Heart right ventricle (tissue), 16 donors: ENCODE measurements around the gene GABPB2. TPM values are rescaled to one million over a fixed set of nuclear protein-coding genes. Genes with fewer than 3 reads are reported as not detected.

Experiments
- ATAC-seq, 8 donors: fragments of 200-7000 bp; cut with Tn5 transposase; one replicate each; pipeline ENCODE4 v1.9.1; 2020; ENCODE audit warnings: mild to moderate bottlenecking in 8 of 8, moderate library complexity in 8 of 8, moderate number of reproducible peaks in 1 of 8
- DNase-seq, 2 donors: peaks; one replicate each; pipeline ENCODE4 v3.0.0-alpha.2; 2020
- H3K27ac ChIP-seq, 10 donors: fragments of 200-600 bp; sonication (generic) in 2 of 10; one replicate each; pipeline versions ENCODE4 v1.5.0 to v1.8.0; 2020 to 2022; ENCODE audit warnings: mild to moderate bottlenecking in 3 of 10
- H3K27me3 ChIP-seq, 7 donors: fragments of 200-600 bp; one replicate each; pipeline ENCODE4 v1.8.0; 2021 to 2022; ENCODE audit warnings: mild to moderate bottlenecking in 2 of 7
- H3K36me3 ChIP-seq, 9 donors: fragments of 200-600 bp; sonication (generic) in 1 of 9; one replicate each; pipeline versions ENCODE4 v1.5.0 to v1.8.0; 2020 to 2022; ENCODE audit warnings: mild to moderate bottlenecking in 2 of 9
- H3K4me1 ChIP-seq, 9 donors: fragments of 200-600 bp; sonication (generic) in 1 of 9; one replicate each; pipeline versions ENCODE4 v1.5.0 to v1.8.0; 2020 to 2022; ENCODE audit warnings: mild to moderate bottlenecking in 4 of 9
- H3K4me3 ChIP-seq, 10 donors: fragments of 200-600 bp; sonication (generic) in 2 of 10; one replicate each; pipeline versions ENCODE4 v1.5.0 to v1.8.0; 2020 to 2022; ENCODE audit warnings: mild to moderate bottlenecking in 7 of 10, moderate library complexity in 2 of 10
- H3K9me3 ChIP-seq, 11 donors: fragments of 200-600 bp in 10 of 11; sonication (generic) in 2 of 11; one replicate each; pipeline versions ENCODE4 v1.5.0 to v1.8.0; 2013 to 2022; ENCODE audit warnings: mild to moderate bottlenecking in 2 of 11, control low read depth in 1 of 11, moderate library complexity in 1 of 11
- CTCF ChIP-seq, 9 donors: fragments of 200-600 bp; sonication (generic) in 2 of 9; IDR thresholded peaks; one replicate each; pipeline versions ENCODE4 v1.5.0 to v1.8.0; 2021 to 2022; ENCODE audit warnings: antibody characterized with exemption in 9 of 9, mild to moderate bottlenecking in 5 of 9, moderate library complexity in 1 of 9
- WGBS, 2 donors: extraction: QIAGEN DNeasy Blood & Tissue Kit; methylation state at CpG; one replicate each; pipeline ENCODE4 v1.1.7; 2013; ENCODE audit warnings: inconsistent platforms in 1 of 2; 5-methylcytosine and 5-hydroxymethylcytosine counted together
- intact Hi-C, 10 donors: fragments of 100-400 bp; cut with DNase I; formaldehyde crosslinking; loops; one replicate each; pipeline versions ENCODE4 v1.11.1 to v1.14.2; 2022
- polyA plus RNA-seq, 2 donors: library from polyadenylated mRNA; stranded (reverse); fragments of 200-250 nt; gene quantifications; one replicate each; pipeline ENCODE4 v1.2.3, GENCODE V29; 2013
- total RNA-seq, 10 donors: library from RNA; stranded (reverse); fragmentation: NEBNext Ultra II Directional in 3 of 10; extraction: Animal tissue kit (Norgen Biotek cat#: 25700) in 3 of 10; gene quantifications; one replicate each; pipeline versions ENCODE4 v1.2.1 to v1.2.4, GENCODE V29; 2021 to 2023
- donor health status: Arrhythmogenic right ventricular cardiomyopathy.
- donor health status: ischemic (EF 13 %, LVEDD 7.1; RV severe dilation, severe dysfunction).
- donor health status: healthy with polysubstance abuse.
- donor health status: DM: no; HTN: yes; CAD: no.
- donor health status: DM: no; HTN: no; CAD: no.
- donor health status: ischemic (EF 25% LVEDD 6.9; RV normal size, moderate dysfunction).
- donor health status: ischemic (EF 25% LVEDD 5.7; RV mildly dilated, moderate dysfunction).
- donor health status: healthy.
- donor health status: DM: yes; HTN: yes; CAD: no.
- donor health status: Ischemic cardiomyopathy.
- donor health status: ischemic (EF 35%, LVEDD 5.7; RV mildly dilated, moderate dysfunction).
- donor health status: nonischemic (EF 11% LVEDD 7.7; RV severe dilation, severe dysfunction).
- donor health status: DM: yes; HTN: yes; CAD: no.
- donor health status: PGD.
- donor health status: ischemic (EF 29% LVEDD 5.4; RV normal size, mild dysfunction).
- donor health status: nonischemic (EF 23%, LVEDD 6.1; RV moderate dilation, normal function).

Gene GABPB2
- total and polyA plus RNA-seq, 12 donors: 3.4 to 14.4 (median 10.6) TPM

GRCh38 chr1:151059109-151060006, 11.2 kb upstream of the GABPB2 start, which contains the start of gene CDC42SE1:
TSS of gene CDC42SE1 (minus strand) at chr1:151059622. CDS start at chr1:151055730, 3,892 bp downstream.
- 1% methylated on average over 58 of the region's 58 CpGs for WGBS, 2 donors
- H3K9me3 ChIP-seq: no peaks in the 10 kb centered on the region
- peak within 1 kb of the TSS; percentile 47 to 93 (median 79) for H3K4me3 ChIP-seq
- peak; percentile 93 to 96 (median 94) for ATAC-seq
- H3K36me3 ChIP-seq: peaks cover 0 to 31% (median 13%) of the 10 kb centered on the region in 9 donors
- peak; percentile 84 to 87 for DNase-seq
- intact Hi-C loops: loop anchor here in 3 of 10 donors (1.0 to 10.0 kb wide), 4 partner anchors 11 to 55 kb away; partner anchors contain the start of genes MINDY1 (in 2 of the 3), PRUNE1 (in 2 of the 3) and GABPB2 (in 1 of the 3)
- peak; percentile 63 to 95 (median 89) for TF ChIP-seq CTCF (IDR thresholded peaks at IDR 0.05)
- H3K4me1 ChIP-seq: peaks cover 16 to 67% (median 39%) of the 10 kb centered on the region in 9 donors
- H3K27me3 ChIP-seq: no peaks in the 10 kb centered on the region
- H3K27ac ChIP-seq: peak within 1 kb of the TSS; percentile 80 to 100 (median 97)

GRCh38 chr1:151060007-151060656, 10.4 kb upstream of the GABPB2 start, which contains the start of gene MLLT11:
TSS of gene MLLT11 (plus strand) at chr1:151060397. CDS start at chr1:151067225, 6,828 bp downstream.
- H3K4me1 ChIP-seq: peaks cover 16 to 61% (median 39%) of the 10 kb centered on the region in 9 donors
- intact Hi-C loops: loop anchor here in 2 of 10 donors (1.0 to 5.0 kb wide), 2 partner anchors 10 to 53 kb away; partner anchors contain the start of genes GABPB2 (in 1 of the 2), MINDY1 (in 1 of the 2) and PRUNE1 (in 1 of the 2)

GRCh38 chr1:151060657-151061421, 9.7 kb upstream of the GABPB2 start:
- peak overlapping the region; percentile 47 to 93 (median 79) for H3K4me3 ChIP-seq
- H3K27ac ChIP-seq: peak overlapping the region in 9 of 10 donors; percentile 87 to 100 (median 97)
- no peak for DNase-seq
- intact Hi-C loops: loop anchor here in 2 of 10 donors (1.0 to 5.0 kb wide), 2 partner anchors 9 to 54 kb away; partner anchors contain the start of genes GABPB2 (in 1 of the 2), MINDY1 (in 1 of the 2) and PRUNE1 (in 1 of the 2)
- peaks cover 0 to 16% (median 0%) of the 10 kb centered on the region in 9 donors for H3K36me3 ChIP-seq
- 49 to 59% methylated on average over 4 of the region's 4 CpGs for WGBS, 2 donors
- H3K9me3 ChIP-seq: no peaks in the 10 kb centered on the region
- no peak for ATAC-seq
- no peaks in the 10 kb centered on the region for H3K27me3 ChIP-seq
- peaks cover 13 to 54% (median 33%) of the 10 kb centered on the region in 9 donors for H3K4me1 ChIP-seq
- no peak for TF ChIP-seq CTCF (IDR thresholded peaks at IDR 0.05)

More at GRCh38 chr1:151060007-151060656, 10.4 kb upstream of the GABPB2 start, which contains the start of gene MLLT11:
- ATAC-seq (peak; percentile 39 to 72 (median 60)), DNase-seq (peak; percentile 27 to 68)
- TF ChIP-seq CTCF (IDR thresholded peaks at IDR 0.05): no peak
- Histone ChIP-seq H3K4me3 (peak within 1 kb of the TSS; percentile 47 to 93 (median 79)), H3K27me3 (no peaks in the 10 kb centered on the region), H3K27ac (peak within 1 kb of the TSS; percentile 80 to 100 (median 97)), H3K9me3 (no peaks in the 10 kb centered on the region), H3K36me3 (peaks cover 0 to 23% (median 6%) of the 10 kb centered on the region in 9 donors)
- 1 to 4% methylated on average over 15 of the region's 15 CpGs for WGBS, 2 donors
